GM12891 (cell line): ENCODE results near the gene SLC7A6.

Experiments
- PAX5 ChIP-seq: IDR thresholded peaks from 2 replicates; pipeline ENCODE4 v1.6.1; 2011; ENCODE audit warnings: low read length, moderate library complexity, mild to moderate bottlenecking; ENCODE audit not compliant: insufficient read depth, severe bottlenecking
- POLR2A ChIP-seq: IDR thresholded peaks from 2 replicates; pipeline ENCODE4 v1.6.1; 2011; ENCODE audit warnings: low read depth, low read length, control low read depth
- POLR2AphosphoS5 ChIP-seq: IDR thresholded peaks from 2 replicates; pipeline ENCODE4 v1.6.1; 2011; ENCODE audit warnings: low read depth, low read length, control low read depth

DNA sequence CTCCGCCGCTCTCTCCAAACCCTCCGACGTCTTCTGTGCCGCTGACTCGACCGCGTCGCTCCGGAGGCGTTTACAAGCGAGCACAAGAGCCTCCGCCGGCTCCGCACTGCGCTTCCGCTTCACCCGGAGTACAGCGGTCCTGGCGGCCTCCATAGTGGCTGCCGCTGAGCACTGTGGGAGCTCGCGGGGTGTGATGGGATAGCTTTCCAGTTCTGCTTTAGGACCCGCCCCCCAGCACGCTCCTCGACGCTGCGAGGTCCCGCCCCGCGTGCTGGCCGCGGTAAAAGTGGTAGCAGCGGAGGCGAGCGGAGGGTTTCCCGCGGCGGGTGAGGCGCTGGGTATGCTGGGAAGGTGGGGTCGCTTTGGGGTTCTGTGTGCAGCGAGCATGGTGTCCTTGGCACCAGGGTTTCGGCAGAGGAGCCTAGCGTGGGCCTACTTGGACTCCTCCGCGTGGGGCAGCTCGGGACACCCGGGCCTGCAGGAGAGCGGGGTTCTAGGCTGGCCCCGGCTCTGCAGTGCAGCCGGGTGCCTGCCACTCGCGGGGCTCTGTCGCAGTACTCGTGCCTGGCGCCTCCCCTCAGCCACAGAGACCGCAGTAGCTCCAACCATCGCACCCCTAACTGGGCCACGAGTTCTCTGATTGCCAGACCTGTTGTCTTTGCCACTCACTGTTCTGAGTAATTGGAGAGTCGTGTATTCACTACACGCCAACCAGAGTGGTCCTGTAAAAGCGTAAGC lies 46.6 kb downstream of the SLC7A6 start, which contains the start of the genes PRMT7 and SLC7A6OS:
- TF ChIP-seq POLR2AphosphoS5 (peak; percentile 93), PAX5 (no peak), POLR2A (peak; percentile 95)
